ENCODE data around the gene TRPM8. TPM values are rescaled to one million over a fixed set of nuclear protein-coding genes. Genes with fewer than 3 reads are reported as not detected.

The TRPM8 gene
- total RNA-seq, 2 donors from 2014 or later = not detected

DNA sequence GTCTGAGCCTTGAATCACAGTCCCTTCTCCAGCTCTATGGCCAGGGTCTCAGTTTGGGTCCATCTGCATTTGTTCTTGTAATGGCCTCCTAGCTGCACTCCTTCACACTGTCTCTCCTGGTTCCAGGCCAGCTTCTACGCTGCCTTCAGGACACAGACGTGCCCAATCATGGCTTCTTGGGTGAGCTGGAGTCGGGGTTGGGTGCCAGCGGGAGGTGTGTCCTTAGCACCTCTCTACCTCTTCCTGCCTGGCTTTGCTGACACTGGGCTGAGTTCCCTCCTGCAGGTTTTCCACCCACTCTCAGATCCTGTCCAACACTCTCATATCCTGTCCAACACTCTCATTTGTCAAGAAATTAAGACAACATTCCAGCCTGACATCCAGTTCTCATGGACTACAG, 9.6 kb downstream of the TRPM8 start:
- no peaks in the 10 kb centered on the region for H3K36me3 ChIP-seq
- ATAC-seq (ENCODE audit: insufficient number of reproducible peaks, low FRiP score, low read depth) = no peak
- H3K4me1 ChIP-seq (ENCODE audit: control insufficient read depth in 1 of 2, low read depth in 2 of 2) = no peaks in the 10 kb centered on the region

GRCh38 chr2:233928594-233929351, 11.6 kb downstream of the TRPM8 start:
- TF ChIP-seq CTCF (IDR thresholded peaks at IDR 0.05) = no peak
- H3K27me3 ChIP-seq (replicated peaks; ENCODE audit: insufficient read depth) = no peaks in the 10 kb centered on the region
- ATAC-seq (ENCODE audit: insufficient number of reproducible peaks, low FRiP score, low read depth) = no peak

More for the DNA sequence above, 9.6 kb downstream of the TRPM8 start:
- H3K27me3 ChIP-seq (replicated peaks; ENCODE audit: insufficient read depth) = no peaks in the 10 kb centered on the region
- no peak overlapping the region for H3K27ac ChIP-seq
- no peak for DNase-seq (ENCODE audit: low spot score)
- TF ChIP-seq CTCF (IDR thresholded peaks at IDR 0.05) = no peak
- H3K9me3 ChIP-seq = no peaks in the 10 kb centered on the region
- H3K4me3 ChIP-seq = no peak overlapping the region

GRCh38 chr2:233929352-233930022, 12.3 kb downstream of the TRPM8 start:
- Histone ChIP-seq H3K4me3 (no peak overlapping the region), H3K36me3 (no peaks in the 10 kb centered on the region), H3K27ac (no peak overlapping the region), H3K27me3 (replicated peaks; ENCODE audit: insufficient read depth) (no peaks in the 10 kb centered on the region), H3K9me3 (no peaks in the 10 kb centered on the region), H3K4me1 (ENCODE audit: control insufficient read depth in 1 of 2, low read depth in 2 of 2) (no peaks in the 10 kb centered on the region)
- no peak for TF ChIP-seq CTCF (IDR thresholded peaks at IDR 0.05)
- DNase-seq (ENCODE audit: low spot score) = no peak
- ATAC-seq (ENCODE audit: insufficient number of reproducible peaks, low FRiP score, low read depth) = no peak

More at GRCh38 chr2:233928594-233929351, 11.6 kb downstream of the TRPM8 start:
- Histone ChIP-seq H3K36me3 (no peaks in the 10 kb centered on the region), H3K4me1 (ENCODE audit: control insufficient read depth in 1 of 2, low read depth in 2 of 2) (no peaks in the 10 kb centered on the region), H3K9me3 (no peaks in the 10 kb centered on the region), H3K27ac (no peak overlapping the region), H3K4me3 (no peak overlapping the region)
- DNase-seq (ENCODE audit: low spot score) = no peak

DNA sequence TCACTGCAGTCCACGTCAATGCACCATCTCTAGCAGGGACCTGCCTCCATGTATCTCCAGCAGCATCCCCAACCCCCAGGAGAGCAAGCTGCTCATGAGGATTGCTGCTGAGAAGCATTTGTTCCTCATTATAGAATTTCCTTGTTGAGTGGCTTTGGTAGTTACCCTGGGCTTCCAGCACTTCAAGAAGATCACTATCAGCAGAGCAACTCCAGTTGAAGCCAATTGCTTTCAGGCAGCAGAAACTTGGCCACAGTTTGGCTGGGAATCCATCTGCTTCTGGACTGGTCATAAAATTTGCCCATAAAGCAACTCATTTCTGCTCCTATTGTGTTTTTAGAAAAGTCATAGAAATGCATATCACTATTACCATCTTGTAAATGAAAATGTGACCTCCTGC, 17.4 kb downstream of the TRPM8 start:
- Histone ChIP-seq H3K4me1 (ENCODE audit: control insufficient read depth in 1 of 2, low read depth in 2 of 2) (no peaks in the 10 kb centered on the region), H3K27me3 (replicated peaks; ENCODE audit: insufficient read depth) (no peaks in the 10 kb centered on the region), H3K9me3 (no peaks in the 10 kb centered on the region), H3K36me3 (no peaks in the 10 kb centered on the region), H3K27ac (no peak overlapping the region), H3K4me3 (no peak overlapping the region)
- no peak for TF ChIP-seq CTCF (IDR thresholded peaks at IDR 0.05)
- ATAC-seq (ENCODE audit: insufficient number of reproducible peaks, low FRiP score, low read depth) = no peak
- no peak for DNase-seq (ENCODE audit: low spot score)

- H3K36me3 ChIP-seq = no peaks in the 10 kb centered on the region
- H3K4me3 ChIP-seq = no peak overlapping the region
- ATAC-seq (ENCODE audit: insufficient number of reproducible peaks, low FRiP score, low read depth) (no peak), DNase-seq (ENCODE audit: low spot score) (no peak)
- TF ChIP-seq CTCF (IDR thresholded peaks at IDR 0.05) = no peak
- no peaks in the 10 kb centered on the region for H3K27me3 ChIP-seq (replicated peaks; ENCODE audit: insufficient read depth)
- no peak overlapping the region for H3K27ac ChIP-seq
- H3K4me1 ChIP-seq (ENCODE audit: control insufficient read depth in 1 of 2, low read depth in 2 of 2) = no peaks in the 10 kb centered on the region
- H3K9me3 ChIP-seq = no peaks in the 10 kb centered on the region
Measured at GRCh38 chr2:233935426-233935825, 18.3 kb downstream of the TRPM8 start.

All from thoracic aorta (tissue), 2 donors.